A375 (cell line): Measurements from ENCODE around the gene ITGA1. TPM values are rescaled to one million over a fixed set of nuclear protein-coding genes. Genes with fewer than 3 reads are reported as not detected.

Source experiments
- small RNA-seq: library from RNA; depleted of rRNA; stranded (forward); fragments of <200 nt; gene quantifications from one replicate; pipeline ENCODE3, GENCODE V24; 2014
- total RNA-seq: library from RNA; depleted of rRNA; stranded (reverse); fragments of >200 nt; shearing (Covaris generic); gene quantifications from 2 replicates; pipeline ENCODE4 v1.2.3, GENCODE V29; 2014; rRNA removed

The ITGA1 gene
- 30.4 and 40.2 TPM in 2 replicates for total RNA-seq

DNA sequence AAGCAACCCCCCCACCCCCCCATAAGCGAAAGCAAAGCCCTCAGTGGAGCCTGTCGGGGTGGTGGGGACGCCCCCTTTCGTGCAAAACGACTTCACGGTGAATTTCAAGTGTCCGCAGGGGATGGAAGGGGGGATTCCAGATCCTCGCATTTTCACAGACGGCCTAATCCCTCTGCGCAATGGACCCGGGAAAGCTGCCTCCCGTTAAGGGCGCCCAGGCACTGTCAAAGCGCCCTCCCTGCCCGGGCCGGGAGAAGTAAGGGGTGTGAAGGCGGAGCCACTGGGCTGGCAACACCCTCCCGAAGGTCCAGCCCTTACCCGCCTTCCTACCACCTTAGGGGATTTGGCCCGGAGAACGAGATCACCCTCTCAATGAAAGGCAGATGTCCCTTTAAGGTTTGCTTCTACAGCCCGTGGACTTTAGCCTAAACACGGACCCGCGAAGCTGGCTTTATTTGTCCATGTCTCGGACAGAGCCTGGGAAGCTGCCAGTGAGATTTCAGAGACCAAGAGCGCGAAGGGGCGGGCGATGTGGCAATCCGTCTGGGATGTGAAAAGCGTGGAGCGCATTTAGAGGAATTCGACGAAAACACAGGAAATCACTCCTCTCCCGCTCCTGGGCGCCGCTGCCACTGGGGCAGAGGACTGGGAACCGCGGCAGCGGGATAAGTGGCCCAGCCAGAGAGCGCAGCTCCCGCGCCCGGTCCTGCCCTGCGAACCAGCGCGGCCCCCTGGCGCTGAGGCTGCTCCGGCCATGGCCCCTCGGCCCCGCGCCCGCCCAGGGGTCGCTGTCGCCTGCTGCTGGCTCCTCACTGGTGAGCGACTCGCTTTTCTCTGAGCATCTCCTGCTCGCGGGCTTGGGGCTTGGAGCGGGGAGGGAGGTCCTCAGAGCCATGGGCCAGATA, at the start of gene ITGA1, which contains the start of gene PELO:
ITGA1 (plus strand) TSS at position 317 of the 905 bp plus-strand sequence; CDS start at position 755, 438 bp downstream.
PELO (plus strand) TSS at position 317 of the 905 bp plus-strand sequence. CDS start 12,479 bp downstream, outside the sequence.

DNA sequence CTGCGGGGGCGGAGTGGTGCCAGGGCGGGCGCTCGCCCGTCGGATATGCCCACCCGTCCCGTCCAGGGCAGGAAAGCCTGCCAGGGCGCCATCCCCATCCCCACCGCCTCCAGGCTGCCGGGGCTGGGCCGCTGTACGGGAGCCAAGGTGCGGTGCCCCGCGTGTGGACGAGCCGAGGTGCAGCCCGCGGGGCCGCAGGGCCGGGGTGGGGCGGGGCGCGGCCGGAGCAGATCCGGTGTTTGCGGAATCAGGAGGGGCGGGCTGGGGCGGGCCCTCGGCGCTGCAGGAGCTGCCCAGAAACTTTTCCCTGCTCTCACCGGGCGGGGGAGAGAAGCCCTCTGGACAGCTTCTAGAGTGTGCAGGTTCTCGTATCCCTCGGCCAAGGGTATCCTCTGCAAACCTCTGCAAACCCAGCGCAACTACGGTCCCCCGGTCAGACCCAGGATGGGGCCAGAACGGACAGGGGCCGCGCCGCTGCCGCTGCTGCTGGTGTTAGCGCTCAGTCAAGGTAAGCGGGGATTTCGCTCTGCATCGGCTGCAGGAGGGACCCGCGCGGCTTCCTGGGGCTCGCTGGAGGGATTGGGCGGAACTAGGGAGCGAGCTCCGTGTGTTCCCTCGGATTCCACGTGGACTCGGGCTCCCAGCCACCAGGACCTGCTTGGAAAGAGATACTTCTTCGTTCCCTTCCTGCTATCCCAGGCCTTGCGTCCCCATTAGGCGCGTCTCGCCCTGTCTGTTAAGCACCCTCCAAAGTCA, 201.5 kb downstream of the ITGA1 start, which contains the start of gene ITGA2:
ITGA2 (plus strand) TSS at position 328 of the 756 bp plus-strand sequence; CDS start at position 445, 117 bp downstream.

Small RNA genes lying within 50 kb of the gene (small RNA-seq; reads per million reads assigned to genes)
- not detected for gene B3GNTL1P1

Other genes starting within 250 kb of the ITGA1 start
- 51.4 and 52.8 TPM in 2 replicates for gene PELO, start within 50 bp of the ITGA1 start, total RNA-seq
- gene ITGA2, start 201.4 kb downstream of the ITGA1 start, total RNA-seq, result 10.8 and 10.9 TPM in 2 replicates